HG03469 (cell line): ENCODE data around the gene TMEM131.
"Not testable (repeated sequence)": the region's sequence is repeated elsewhere in the genome, so short reads cannot be mapped to it uniquely, and the experiment has no call there.

Experiments used
- ATAC-seq: cut with Tn5 transposase; IDR thresholded peaks from one replicate; pipeline ENCODE4 v1.9.1; 2021; ENCODE audit warnings: mild to moderate bottlenecking, moderate library complexity, moderate number of reproducible peaks; ENCODE audit not compliant: unreplicated experiment

TMEM131 gene

DNA sequence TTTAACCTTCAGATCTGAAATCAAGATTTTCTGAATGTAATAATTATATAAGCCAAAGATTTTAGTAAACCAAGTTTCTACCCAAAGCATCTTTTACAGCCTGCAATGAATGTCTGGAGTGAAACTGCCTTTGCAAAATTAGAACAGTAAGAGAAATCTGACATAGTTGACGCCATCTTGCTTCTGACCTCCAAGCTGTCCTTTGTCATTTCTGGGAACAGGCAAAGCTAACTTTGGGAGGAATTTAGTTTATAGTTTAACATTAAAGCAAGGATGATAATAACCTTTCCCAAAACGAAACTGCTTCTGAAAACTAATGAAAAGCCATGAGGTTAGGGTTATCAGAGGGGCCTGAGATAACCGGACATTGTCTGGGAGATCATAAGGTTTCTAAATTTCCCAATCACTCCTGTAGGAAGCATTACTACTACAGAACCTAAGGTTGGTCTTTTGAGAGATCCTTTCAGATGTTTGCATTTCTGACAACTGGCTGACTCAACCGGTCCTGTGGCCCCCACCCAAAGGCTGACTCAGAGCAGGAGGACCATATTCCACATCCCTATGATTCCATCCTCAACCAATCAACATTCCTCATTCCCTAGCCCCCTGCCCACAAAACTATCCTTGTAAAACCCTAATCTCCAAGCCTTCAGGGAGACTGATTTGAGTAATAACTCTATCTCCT lies 124.5 kb downstream of the TMEM131 start:
- no peak for ATAC-seq

DNA sequence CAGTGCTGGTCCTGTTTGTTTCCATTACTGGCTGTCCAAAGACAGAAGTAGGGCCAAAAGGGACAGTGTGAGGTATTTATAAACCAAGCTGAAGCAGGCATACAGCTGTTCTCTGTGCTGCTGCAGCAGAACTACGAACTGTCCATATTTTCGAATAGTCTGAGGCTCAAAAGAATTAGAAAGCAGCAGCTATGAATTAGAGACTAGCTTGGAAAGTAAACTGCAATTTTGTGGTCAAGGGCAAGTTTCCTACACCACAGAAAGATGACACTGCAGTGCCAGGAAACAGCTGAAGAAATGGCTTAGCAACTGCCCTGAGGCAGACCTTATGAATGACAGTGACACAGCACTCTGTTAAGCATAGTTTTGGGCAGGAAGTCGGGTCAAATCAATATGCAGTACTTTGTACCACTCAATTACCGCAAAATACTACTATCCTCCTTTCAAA lies 125.3 kb downstream of the TMEM131 start:
- peak; percentile 95 for ATAC-seq

DNA sequence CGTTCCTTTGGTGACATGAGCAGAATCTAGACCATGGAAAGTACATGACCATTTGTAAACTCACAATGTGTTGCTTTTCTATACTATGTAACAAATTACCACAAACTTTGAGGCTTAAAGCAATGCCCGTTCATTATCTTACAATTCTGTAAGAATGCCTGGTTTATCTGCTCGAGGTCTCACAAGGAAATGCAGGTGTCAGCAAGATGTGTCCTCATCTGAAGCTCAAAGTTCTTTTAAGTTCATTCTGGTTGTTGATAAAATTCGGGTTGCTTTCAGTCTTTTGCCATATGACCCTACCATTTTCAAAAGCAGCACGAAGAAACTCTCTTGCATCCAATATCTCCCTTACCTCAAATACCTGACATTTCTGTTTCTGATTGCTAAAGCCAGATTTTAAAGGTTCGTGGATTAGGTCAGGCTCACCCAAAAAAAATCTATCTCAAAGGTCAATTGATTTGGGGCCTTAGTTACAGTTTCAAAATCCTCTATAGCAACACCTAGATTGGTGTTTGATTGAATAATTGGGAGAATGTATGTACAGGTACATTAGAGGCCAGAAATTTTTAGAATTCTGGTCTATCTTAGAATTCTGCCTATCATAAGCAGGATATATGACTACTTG lies 125.9 kb downstream of the TMEM131 start:
- no peak for ATAC-seq

DNA sequence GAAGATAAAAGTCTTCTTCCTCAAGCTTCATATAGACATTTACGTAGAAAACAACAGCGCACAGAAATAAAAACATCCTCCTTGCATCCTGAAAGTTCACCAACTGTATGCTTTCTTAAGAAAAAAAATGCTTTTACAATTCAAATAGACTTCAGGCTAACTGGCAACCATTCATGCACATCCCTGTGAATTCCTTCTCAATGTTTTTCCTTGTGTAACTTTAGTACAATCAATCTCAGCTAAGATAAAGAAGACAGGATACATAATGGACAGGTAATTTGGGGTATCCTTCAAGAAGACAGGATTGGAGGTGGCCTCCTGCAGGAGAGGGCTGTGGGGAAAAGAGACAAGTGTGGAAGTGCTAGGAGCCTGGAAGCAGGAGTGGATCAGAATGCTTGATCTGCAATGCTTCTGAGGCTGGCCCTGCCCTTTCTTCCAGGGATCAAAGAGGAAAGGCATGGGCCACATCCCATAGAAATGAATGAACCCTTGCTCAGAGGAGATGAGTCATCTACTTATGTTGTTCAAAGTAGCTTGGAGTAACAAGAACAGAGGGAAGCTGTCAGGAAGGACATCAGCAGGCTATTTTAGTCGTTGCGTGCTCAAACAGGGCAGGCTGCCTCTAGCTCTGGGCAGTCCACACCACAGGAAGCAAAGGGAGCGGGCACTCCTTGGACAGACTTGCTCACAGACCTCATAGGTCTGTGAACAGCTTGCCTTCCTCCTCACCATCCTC lies 126.6 kb downstream of the TMEM131 start:
- ATAC-seq, result no peak

DNA sequence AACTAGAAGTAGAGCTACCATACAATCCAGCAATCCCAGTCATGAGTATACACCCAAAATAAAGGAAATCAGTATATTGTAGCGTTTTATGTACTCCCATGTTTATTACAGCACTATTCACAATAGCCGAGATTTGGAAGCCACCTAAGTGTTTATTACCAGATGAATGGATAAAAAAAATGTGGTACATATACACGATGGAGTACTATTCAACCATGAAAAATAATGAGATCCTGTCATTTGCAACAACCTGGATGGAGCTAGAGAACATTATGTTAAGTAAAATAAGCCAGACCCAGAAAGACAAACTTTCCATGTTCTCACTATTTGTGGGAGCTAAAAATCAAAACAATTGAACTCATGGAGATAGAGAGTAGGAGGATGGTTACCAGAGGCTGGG lies 131.9 kb downstream of the TMEM131 start:
- ATAC-seq, result no peak

DNA sequence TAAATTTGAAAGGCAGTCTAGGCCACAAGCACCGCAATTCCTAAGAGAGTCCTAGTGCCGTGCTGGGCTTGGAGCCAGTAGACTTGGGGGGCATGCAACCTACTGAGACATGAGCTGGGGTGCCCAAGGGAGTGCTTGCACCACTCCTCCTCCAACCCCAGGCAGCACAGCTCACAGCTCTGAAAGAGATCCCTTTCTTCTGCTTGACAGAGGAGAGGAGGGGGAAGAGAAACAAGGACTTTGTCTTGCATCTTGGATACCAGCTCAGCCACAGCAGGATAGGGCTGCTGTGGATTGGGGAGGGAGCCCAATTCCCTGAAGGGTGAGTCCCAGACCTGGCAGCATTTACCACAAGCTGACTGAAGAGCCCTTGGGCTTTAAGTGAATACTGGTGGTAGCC lies 134.6 kb downstream of the TMEM131 start:
- no peak for ATAC-seq

DNA sequence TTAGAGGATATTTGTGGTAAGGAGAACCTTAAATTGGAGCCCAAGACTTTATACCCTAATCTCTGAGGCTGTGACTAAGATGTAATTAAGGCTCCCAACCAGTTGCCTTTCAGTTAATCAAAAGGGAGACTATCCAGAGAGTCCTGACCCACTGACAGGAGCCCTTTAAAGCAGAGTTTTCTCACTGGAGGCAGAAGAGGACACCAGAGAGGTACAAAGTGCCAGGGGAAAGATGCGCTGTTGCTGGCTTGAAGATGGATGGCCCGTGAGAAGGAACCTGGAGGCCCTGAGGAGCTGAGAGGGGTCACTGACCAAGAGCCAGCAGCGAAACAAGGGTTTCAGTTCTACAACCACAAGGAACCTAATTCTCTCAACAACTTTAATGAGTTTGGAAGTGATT lies 137.3 kb downstream of the TMEM131 start:
- ATAC-seq, result no peak

DNA sequence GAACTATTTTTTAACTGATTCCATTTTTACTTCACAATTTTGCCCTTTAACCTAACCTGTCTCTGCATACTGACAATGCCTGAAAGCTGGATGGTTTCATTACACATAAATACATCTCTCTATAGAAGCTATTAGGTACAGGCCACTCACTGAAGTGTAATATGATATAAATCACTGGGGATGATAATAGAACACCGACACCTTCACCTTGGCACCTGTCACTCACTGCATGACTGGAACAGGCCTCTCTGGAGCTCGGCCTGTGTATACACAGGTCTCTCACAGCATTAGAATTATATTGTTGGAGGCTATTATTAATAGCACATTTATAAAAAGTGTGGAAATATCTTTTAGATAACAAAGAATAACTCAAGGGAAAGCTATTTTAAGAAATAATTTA lies 138.2 kb downstream of the TMEM131 start:
- ATAC-seq, result no peak

DNA sequence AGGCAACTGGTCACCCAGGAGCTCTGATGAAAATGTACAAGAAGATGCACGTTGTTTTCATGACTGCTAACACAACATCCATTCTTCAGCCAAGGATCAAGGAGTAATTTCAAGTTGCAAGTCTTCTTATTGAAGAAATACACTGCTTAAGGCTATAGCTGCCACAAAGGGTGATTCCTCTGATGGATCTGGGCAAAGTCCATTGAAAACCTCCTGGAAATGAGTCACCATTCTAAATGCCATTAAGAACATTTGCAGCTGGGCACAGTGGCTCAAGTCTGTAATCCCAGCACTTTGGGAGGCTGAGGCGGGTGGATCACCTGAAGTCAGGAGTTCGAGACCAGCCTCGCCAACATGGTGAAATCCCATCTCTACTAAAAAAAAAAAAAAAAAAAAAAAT lies 142.7 kb downstream of the TMEM131 start:
- ATAC-seq, result not testable (repeated sequence)

DNA sequence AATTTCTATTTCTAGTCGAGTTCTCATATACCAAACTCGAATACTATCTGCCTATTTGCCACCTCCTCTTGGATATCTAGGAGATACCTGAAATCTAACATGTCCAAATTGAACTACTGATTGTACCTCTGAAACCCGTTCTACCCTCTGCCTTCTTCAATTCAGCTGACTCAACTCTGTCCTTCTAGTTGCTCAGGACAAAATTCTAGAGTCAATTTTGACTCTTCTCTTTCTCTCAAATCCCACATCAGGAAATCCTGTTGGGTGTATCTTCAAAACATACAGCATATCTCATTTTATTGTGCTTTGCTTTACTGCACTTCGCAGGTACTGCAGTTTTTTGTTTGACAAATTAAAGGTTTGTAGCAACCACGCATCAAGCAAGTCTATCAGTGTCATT lies 144.6 kb downstream of the TMEM131 start:
- no peak for ATAC-seq

DNA sequence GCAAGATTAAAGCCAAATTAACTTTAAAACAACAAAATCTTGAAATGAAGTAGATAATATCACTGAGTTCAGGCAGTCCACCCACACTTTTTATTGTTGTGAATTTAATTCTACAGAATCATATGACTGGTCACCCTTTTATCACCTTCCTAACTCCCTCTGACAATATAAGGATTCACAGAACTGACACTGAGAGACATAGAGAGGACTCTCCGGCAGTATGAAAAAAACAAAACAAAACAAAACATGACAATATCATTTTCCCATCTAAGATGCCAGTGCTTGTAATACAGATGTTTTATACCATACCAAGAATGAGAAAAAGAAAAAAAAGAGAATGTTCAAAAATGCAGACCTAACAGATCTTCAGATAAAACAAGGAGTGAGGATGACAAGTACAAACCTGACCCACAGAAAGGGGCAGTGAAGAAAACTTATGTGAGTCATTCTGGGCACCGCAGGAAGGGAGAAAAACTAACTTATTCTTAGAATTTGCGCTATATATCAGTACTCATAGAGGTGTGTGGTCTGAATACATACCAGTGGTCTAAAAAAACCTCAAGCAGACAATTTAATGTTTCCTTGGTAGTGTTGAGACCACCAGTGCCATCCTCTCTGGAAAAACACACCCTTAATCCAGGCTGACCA lies 145.7 kb downstream of the TMEM131 start:
- peak; percentile 48 for ATAC-seq

DNA sequence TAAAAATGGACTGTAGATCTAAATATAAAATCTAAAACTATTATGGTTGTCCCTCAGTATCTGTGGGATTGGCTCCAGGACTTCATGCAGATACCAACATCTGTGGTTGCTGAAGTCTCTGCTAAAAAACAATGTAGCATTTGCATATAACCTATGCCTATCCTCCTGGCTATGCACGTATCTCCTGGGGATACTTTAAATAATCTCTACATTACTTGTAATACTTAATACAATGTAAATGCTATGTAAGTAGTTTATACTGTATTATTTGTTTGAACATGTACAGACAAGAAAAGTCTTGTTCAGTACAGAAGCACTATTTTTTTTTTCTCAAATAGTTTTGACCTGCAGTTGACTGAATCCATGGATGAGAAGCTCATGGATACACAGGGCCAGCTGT lies 147.4 kb downstream of the TMEM131 start:
- ATAC-seq, result no peak

DNA sequence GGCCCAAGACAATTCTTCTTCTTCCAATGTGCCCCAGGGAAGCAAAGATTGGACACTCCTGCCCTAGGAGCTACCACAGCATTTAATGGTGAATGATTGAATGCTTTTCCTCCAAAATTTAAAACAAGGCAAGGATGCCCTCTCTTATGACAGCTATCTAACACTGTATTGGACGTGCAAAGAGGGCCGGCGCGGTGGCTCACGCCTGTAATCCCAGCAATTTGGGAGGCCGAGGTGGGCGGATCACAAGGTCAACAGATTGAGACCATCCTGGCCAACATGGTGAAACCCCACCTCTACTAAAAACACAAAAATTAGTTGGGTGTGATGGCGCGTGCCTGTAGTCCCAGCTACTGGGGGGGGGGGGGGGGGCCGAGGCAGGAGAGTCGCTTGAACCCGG lies 149.0 kb downstream of the TMEM131 start:
- not testable (repeated sequence) for ATAC-seq

DNA sequence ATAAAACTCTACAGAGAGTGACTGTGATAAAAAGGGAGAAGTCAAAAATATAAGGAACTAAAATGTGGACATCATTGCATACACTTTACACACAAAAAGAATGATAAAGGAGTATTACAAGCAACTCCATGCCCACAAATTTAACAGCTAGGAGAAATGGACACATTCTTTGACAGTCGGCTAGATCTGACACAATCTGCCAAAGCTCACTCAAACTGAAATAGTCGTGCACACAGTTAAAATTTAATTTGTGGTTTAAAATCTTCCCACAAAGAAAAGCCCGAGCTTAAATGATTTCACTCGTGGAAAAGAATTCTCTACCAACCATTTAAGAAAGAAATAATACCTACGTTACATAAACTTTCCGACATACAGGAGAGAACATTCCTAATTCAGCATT lies 149.9 kb downstream of the TMEM131 start:
- no peak for ATAC-seq

DNA sequence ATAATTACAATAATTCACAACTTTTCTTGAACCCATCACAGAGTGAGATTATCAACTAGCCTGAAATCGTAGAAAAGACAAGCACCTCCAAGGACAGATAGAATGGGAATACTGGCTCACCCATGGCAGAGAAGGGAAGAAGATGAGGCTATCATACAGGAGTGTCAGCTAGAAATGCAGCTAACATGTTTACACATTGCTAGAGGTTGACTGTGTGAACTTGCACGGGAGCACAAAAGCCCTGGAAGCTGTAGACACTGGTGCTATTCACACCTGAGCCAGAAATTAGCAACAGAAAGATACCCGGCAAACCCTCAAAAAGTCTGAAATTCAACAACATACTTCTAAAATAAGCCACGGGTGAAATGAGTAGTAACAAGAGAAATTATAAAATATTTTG lies 150.6 kb downstream of the TMEM131 start:
- no peak for ATAC-seq

DNA sequence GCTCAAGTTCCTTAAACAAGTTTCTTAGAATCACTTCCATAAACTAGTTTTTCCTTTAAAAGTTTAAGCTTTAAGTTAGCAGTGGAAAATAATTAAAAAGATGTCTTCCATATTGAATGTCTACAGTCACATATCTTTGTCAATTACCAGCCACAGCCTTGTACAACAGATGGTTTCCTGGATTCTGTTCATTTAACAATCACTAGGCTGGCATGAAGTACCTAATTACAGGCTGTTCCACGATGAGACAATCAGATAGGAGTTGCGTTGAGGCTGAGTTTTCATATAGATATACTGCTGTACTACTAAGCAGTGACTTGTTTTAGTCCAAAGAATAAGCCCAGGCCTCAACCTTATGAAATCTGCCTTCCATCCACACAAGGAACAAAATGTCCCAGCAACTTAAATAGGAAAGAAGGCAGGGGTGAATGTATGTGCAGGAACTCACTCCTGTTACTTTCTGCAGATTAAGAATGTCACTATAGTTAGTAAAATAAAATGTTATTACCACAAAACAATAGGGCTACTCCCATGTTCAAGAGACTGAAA lies 151.4 kb downstream of the TMEM131 start:
- ATAC-seq, result no peak

DNA sequence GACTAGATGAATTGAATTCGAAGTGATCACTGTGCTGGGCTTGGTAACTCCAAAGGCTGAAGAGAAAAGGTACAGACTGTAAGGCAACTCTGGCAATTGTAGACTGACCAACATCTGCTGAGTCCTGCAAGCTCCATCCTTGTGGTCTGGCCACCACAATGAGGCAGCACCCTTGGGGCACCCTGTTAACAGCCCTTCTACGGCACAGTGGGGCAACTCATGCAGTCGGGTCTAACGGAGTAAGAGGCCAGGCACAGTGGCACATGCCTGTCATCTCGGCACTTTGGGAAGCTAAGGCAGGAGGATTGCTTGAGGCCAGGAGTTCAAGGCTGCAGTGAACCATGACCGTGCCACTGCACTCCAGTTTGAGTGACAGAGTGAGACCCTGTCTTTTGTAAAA lies 155.6 kb downstream of the TMEM131 start:
- no peak for ATAC-seq

DNA sequence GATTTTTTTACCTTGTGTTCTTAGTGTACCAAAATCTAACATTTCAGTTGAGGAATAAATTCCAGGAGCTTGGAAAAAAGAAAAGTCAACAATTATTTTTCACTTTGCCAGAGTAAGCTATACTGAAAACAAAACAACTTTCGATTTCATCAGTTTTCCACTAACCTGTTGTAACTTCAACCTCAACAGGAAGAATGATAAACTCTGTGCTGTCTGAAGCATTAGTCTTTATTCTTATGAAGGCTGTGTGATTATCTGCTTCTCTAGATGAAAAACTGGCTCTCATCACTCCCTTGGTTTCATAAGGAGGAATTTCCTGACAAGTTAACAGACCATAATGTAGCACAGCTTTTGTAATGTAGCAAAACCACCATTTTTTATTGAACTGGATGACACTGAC lies 161.1 kb downstream of the TMEM131 start:
- ATAC-seq, result no peak

DNA sequence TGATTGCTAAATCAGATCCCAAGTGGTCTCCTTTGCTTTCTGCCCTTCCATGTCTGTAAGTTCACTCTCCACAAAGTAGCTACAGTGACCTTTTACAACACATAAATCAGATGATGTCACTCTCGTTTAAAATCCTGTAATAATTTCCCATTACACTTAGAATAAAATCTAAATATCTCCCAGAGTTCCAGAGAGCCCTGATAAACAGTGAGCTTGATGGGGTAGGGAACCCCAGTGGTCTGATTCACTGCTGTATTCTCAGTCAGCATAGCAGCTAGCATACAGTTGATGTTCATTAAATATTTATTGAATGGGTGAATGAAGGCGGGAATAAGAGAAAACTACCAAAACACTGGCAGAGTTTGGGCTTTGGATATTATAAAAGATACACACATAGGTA lies 164.6 kb downstream of the TMEM131 start:
- no peak for ATAC-seq

DNA sequence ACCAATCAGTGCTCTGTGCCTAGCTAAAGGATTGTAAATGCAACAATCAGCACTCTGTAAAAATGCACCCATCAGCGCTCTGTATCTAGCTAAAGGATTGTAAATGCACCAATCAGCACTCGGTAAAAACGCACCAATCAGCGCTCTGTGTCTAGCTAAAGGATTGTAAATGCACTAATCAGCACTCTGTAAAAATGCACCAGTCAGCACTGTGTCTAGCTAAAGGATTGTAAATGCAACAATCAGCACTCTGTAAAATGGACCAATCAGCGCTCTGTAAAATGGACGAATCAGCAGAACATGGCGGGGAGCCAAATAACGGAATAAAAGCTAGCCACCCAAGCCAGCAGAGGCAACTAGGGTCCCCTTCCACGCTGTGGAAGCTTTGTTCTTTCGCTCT lies 166.5 kb downstream of the TMEM131 start:
- ATAC-seq, result not testable (repeated sequence)

DNA sequence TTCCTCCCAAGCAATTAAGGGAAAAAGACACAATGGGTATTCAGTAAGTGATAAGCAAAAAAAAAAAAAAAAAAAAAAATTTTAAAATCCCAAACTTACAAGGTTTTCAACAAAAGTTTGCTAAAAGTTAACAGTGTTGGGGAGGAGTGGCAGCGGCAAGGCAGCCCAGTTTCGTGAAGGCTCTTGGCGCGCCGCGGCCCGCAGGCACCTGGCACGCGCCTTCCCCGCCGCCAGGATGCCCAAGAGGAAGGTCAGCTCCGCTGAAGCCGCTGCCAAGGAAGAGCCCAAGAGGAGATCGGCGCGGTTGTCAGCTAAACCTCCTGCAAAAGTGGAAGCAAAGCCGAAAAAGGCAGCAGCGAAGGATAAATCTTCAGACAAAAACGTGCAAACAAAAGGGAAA lies 168.7 kb downstream of the TMEM131 start:
- not testable (repeated sequence) for ATAC-seq
